ENCODE measurements around the gene GRID1.

Gene GRID1

DNA sequence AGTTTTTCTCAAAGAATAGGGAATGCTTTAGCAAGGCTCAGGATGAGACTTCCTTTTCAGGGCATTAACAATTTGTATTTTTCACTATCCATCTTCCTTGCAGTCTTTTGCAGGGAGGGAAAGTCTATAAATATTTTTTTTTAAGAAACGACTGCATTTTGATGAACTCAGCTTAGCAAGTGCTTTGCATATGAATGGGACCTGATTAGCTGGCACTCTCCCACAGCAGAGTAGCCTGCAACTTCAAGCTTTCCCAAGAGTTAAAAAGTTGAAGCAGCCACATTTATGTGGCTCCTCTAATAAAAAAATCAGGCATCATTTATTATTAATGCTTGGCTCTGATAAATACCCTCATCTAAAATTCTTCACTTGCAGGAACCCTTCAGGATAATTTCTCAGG lies 134.0 kb downstream of the GRID1 start:
- DNase-seq (ENCODE audit: low read depth in 2 of 3, low spot score in 2 of 3) = no peak

DNA sequence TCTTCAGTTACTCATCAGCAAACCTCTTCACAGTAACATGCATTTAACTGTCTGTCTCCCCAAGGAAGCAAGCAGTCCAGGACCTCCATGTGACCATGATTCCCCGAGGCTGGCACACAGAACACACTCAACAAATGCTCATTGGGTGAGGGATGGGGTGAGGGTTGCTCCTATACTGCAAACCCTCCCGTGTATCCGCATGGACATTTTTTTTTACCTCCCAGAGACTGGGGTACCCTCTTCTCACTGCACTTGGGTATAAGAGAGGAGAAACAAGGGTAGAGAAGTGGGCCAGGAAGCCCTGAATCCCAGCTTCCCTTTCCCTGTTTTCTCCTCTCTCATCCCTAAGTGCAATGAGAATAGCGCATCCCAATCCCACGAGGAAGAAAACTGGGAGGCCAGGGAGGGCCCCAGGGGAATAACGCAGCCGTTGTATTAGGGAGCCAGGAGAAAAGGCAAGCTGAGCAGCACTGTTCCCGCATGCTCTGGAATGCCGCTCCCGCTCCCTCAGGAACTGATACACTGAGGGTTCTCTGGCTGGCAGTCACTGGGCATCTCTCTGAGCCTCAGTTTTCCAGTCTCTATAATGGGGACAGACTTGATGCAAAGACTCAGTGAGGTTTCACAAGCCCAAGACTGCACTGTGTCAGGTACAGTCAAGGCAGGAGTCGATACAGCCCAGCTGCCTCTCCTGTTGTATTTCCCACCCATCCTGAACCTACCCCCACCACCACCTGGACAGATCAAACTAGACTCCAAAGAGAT lies 134.6 kb downstream of the GRID1 start:
- no peak for DNase-seq (ENCODE audit: low read depth in 2 of 3, low spot score in 2 of 3)

DNA sequence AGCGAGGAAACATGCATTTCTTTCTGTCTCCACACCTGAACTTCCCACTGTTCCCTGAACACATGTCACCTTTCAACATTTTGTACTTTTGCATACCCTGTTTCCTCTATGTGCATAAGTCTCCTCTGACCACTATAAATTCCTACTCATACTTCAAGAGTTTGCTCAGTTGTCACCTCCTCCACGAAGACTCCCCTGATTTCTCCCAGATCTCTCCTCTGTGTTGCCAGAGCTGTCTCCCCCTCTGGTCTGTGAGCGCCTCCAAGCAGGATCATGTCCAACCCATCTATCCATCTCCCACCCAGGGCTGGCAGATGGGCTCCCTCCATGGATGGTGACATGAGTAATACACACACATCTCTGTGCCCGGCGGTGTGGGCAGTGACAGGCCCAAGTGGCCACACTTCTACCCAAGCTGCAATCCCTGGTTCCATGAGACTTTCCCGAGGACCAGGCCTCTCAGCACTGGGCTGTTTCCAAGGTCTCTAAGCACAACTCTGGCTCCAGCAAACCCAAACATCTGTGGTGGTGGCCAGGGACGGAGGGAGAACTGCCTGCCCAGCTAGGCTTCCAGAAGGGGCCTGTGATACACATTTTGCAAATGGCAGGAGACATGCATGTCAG lies 135.9 kb downstream of the GRID1 start:
- no peak for DNase-seq (ENCODE audit: low read depth in 2 of 3, low spot score in 2 of 3)

DNA sequence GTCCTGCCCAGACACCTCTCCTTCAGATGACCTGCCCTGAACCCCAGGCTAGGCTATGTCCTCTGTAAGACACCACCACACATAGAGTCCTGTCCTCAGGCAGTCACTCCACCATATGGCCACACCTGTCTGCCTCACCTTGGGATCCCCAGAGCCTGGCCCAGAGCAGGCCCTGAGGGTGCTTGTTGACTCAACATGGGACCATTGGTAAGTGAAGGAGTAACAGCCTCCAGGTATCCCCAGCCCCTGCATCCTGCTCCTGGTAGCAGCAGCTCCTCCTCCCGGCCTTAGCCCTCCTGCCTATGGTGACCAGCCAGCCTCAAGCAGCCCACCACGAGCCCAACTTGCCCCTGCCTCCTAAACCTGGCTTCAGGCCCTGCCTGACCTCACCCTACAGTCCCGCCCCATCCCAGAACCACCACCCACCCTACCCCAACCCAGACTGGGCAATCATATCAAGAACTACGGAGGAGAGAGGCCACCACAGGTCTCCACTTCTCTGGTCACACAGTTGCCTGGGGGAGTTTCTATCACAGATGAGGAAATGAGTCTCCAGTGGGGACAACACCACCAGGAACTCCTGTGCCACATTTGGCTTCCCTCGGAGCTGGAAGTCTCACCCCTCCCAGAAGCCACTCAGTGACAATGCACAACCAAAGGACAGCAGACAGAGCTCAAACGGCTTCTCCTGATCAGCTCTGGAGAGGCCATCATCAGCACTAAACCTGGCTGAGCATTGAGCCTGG lies 136.6 kb downstream of the GRID1 start:
- DNase-seq (ENCODE audit: low read depth in 2 of 3, low spot score in 2 of 3) = no peak

DNA sequence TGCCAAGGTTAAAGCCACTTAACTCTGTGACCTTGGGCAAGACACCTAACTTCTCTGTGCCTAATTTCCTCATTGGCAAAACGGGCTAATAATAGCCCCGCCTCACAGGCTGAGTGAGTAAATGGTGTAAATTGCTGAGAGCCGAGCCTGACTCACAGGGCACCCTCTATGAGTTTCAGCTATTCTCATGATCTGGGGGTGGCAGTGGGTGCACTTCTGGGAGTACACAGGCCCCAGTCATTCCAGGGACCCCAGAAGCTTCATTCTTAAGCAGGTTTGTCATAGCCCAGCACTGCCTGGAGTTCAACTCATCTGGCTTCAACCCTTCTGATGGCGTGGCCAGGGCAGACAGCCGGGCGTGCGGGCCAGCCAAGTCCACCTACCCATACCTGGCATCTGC lies 137.2 kb downstream of the GRID1 start:
- no peak for DNase-seq (ENCODE audit: low read depth in 2 of 3, low spot score in 2 of 3)

DNA sequence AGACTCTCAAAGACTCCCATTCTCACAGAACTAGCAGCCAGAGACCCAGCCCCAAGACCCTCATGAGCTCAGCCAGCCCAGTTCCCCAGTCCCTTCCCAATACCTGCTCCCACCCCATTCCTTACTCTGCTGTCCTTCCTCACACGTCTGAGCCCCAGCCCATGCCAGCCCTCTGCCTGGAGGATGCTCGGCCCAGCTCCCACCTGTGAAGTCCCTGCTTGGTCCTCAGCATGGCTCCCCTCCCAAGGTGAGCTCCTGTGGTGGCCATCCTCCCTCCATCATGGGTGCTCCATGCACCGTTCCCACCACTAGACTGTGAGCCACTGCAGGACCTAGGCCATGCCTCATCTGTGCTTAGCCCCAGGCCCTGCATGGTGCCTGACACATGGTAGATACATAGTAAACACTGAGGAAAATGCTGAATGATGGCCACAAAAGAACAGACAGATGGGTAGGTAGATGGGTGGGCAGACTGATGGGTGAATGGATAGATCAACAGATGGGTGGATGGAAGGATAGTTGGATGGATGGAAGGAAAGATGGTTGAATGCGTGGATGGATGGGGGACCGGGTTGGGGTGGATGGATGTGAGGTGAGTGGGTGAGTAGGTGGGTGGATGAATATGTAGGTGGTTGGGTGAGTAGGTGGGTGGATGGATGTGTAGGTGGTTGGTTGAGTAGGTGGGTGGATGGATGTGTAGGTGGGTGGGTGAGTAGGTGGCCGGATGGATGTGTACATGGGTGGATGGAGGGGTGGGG lies 138.9 kb downstream of the GRID1 start:
- DNase-seq (ENCODE audit: low read depth in 2 of 3, low spot score in 2 of 3) = no peak

DNA sequence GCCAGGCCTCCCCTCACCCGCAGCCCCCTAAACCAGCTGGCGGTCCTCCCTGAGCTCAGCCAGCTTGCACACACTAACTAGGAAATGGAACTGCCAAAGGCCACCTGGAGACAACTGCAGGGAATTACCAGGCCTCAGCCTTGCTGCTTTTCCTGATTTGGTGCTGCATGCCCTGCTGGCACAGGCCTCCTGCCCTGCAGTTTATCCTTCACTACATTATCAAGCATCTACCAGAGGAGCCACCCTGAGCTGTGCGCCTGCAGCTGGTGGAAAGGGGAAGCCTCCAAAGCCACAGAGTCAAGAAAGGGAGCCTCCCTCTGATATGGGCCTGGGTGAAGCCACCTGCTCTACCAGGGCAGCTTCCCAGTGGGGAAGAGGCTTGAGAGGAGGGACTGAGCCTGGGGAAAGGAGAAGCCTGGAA lies 139.8 kb downstream of the GRID1 start:
- no peak for DNase-seq (ENCODE audit: low read depth in 2 of 3, low spot score in 2 of 3)

DNA sequence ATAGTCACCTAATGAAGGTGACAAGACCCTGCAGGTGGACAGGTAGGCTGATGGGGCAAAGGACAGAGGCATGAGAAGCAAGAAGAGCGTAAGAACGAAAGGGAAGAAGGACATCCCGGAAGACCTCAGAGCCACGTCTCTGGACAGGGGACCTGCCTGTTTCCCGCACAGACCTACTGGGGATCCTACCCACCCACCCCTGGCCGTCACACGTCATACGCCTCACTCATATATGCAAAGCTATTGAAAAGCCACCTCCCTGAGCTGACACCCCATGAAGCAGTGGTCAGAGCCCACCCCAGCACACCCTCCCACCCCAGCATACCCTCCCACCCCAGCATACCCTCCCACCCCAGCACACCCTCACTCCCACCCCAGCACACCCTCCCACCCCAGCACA lies 140.6 kb downstream of the GRID1 start:
- no peak for DNase-seq (ENCODE audit: low read depth in 2 of 3, low spot score in 2 of 3)

DNA sequence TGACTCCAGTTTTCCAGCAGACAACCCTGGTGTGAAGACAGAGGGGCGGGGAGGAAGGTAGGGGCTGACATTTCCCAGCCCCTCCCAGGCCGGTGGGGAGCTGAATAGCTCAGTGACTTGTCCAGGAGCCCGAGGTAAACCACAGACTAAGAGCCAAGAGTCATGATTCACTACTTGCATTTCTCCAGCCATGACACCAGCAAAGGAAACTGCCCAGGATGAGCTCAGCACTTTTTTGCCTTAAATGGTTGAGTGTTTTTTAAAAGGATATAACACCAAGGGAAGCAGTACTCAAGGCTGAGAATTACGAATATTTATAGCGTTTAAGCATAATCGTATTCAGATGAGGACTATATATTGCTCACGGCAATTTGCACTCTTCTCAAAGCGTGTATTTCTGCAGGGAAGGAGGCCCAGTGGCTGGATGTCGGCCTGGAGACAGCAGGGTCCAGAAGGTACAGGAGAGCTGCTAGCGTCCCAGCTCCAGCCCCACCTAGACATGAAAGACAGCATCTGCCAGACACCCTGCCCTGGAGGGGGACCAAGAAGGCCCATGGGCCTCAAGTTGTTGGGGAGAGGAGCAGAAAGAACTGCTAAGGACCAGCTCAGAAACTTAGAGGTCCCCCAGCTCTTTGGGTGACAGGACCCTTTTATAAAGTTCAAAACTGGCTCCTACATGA lies 141.4 kb downstream of the GRID1 start:
- DNase-seq (ENCODE audit: low read depth in 2 of 3, low spot score in 2 of 3) = no peak

DNA sequence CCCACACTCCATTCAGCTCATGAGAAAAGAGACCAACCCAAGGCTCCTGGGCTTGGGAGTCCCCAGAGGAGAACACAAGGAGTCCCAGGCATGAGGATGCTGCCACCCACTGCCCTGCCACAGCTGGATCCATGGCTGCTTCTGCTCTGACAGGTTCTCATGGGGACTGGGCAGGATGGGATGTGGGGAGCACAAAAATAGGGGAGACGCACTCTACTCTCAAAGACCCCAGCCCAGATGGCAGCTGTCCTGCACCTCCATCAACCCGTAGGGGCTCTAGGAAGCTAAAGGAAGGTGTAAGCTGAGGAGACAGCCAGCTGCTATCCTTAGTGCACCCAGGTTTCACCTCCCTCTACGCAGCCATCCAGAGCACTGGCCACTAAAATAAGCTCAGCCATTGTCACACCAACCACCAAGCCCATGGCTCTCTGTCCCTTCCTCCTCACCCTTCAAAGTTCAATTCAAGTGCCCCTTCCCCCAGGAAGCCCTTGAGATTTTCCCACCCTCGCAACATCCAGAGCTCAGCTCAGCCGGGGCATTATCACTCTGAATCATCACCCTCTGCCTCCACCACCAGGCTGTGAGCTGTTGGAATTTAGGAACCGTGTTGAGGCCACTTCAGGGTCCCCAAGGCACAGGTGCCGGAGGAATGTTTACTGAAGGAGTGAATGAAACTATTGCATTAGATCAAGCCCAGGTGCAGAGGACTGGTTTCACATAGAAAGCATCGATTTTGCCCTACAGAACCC lies 142.1 kb downstream of the GRID1 start:
- no peak for DNase-seq (ENCODE audit: low read depth in 2 of 3, low spot score in 2 of 3)

DNA sequence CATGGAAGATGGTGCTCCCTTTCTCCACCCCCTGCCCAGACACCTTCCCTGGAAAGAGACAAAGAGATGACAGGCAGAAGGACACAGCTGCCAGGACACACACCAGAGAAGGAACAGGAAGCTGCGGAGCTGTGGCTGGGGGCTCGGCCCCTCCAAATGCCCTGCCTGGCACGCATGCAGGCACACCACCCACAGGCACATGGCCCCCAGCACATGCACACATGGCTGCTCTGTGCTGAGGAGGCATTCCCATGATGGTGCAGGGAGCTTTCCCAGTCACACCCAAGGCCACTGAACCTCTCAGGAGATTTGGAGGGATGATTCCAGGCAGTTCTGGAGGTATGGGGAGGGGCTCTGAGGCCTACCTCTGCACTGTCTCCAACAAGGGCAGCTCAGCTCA lies 143.3 kb downstream of the GRID1 start:
- no peak for DNase-seq (ENCODE audit: low read depth in 2 of 3, low spot score in 2 of 3)

DNA sequence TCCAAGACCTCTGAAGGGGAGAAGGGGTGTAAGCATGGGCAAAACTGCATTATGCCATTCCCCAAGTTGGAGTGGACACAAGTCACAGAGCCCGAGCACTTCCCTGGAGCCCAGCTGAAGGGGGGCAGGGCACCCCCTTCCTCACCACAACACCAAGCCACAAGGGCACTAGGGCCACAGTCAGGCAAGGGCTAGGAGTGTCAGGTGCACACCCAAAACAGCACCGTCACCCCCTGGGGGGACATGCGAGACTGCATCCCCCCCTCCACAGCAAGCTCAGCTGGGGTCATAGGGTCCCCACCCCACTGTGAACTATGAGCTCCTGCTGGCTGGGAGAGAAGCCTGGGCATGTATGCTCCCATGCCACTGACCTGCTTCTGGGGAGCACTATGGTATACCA lies 143.9 kb downstream of the GRID1 start:
- DNase-seq (ENCODE audit: low read depth in 2 of 3, low spot score in 2 of 3) = no peak

DNA sequence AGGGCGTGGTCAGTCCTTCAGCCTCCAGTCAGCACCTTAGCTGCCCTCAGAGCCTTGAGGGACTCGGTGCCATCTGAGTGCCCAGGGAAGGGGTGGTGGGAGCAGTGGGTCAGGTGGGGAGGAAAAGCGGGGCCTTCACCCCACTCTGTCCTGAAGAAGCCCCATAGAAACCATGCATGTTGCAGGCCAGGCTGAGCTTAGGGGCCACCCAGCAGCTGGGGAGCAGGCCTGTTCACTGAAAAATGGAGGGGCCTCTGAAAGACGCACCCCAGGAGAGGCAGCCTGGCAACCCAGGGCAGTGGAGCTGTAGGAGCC lies 144.3 kb downstream of the GRID1 start:
- DNase-seq (ENCODE audit: low read depth in 2 of 3, low spot score in 2 of 3) = no peak

DNA sequence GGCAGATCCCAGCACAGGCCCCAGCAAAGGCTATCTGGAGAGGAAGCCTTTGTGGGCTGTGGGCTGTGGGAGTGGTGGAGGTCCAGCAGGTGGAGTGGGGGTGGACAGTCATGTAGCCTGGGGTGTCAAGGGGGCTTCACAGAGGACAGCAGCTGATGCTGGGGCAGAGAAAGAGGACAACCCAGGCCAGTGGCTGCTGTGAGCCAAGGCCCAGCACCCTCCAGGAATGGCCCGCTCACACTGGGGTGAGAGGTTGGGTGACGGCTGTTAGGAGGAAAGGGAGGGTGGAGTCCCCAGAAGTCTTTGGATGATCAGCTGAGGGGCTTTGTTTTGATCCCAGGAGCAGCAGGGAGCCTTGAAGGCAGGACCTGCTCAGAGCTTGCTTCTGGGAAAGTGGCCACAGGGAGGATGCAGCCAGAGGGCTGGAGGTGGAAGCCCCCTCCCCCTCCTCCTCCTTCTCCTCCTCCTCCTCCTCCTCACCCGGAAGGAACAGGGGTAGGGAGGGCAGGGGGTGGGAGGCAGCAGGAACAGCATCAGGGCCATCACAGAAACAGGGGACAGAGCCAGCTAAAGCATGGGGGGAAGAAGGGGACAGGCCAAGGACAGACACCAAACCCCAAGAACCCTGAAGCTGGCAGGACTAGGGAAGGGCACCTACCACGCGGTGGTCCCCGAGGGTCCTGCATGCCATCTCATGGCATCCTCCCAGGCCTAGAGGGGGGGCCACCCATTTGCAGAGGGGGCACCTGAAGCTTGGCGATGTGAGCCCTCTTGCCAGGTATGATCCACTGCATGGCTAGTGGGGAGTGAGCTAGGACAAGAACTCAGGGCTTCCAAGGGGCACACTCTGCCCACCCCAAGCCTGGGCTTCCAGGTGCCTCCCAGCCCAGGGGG lies 144.9 kb downstream of the GRID1 start:
- DNase-seq (ENCODE audit: low read depth in 2 of 3, low spot score in 2 of 3) = no peak

DNA sequence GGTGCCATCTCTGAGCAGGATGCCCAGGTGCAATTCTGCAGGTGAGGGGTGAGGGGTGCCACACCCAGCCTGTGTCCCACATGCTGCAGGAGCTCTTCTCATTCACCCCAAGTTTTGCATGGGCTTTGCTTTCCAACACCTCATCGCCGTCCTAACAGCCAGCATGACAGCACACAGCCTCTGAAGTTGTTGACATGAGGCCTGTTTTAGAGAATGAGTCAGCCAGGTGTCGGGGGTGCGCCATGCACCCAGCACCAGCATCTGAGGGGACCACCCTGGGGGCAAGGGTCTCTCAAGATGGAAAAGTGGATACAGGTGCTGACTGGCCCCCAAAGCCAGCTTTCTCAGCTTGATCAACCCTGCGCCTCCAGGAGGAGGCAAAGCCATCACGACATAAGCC lies 146.0 kb downstream of the GRID1 start:
- no peak for DNase-seq (ENCODE audit: low read depth in 2 of 3, low spot score in 2 of 3)

DNA sequence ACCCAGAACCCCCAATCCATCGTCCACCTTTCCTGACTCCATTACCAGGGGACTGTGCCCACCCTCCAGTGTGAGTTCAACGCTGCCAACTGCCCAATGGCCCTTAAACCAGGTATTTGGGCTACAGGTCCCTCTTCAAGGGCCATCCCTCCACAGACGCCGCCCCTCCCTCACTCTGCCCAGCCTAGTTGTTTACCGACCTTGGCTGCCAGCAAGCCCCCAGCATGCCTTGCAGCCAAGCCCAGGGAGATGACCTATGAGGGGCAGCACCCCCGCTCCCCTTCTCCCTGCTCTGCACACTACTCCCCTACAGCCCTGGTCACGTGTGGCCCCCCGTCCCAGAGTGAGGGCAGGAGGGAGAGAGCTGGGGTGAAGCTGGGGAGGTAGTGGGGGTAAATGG lies 147.3 kb downstream of the GRID1 start:
- DNase-seq (ENCODE audit: low read depth in 2 of 3, low spot score in 2 of 3) = no peak

DNA sequence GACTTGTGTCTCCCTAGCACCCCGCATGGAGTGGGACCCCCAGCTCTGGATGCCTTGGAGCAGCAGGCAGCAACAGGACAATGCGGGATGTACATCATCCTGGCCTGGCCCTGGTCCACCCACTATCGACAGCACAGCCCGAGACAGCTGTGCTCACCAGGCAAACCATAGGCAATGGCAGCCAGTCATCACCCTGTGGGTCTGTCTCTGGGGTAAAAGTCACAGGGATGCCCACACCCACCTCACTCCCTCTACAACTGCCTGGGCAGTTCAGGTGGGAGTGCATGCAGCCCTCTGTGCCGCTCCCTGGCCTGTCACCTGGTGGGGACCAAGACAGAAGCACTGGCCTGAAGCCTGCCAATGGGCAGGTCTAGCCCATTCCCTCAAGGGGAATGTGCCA lies 147.8 kb downstream of the GRID1 start:
- DNase-seq (ENCODE audit: low read depth in 2 of 3, low spot score in 2 of 3) = no peak

DNA sequence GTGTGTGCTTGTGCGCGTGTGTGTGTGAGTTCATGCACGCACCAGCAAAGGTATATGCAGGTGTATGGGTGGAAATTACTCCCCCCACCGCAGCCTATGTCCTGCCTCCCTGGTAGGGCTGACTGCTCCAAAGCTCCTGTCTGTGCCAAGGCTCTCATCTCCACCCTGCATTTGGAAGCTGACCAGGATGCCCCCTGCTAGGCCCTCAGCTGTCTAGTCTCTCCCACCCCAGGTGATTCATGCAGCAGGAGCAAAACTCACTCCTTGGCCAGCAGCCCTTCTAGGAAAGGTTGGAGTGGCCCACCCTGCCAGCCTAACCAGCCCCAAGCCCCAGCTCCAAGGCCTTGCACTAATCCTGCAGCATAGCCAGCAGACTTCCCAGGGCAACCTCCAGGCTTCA lies 148.4 kb downstream of the GRID1 start:
- DNase-seq (ENCODE audit: low read depth in 2 of 3, low spot score in 2 of 3) = no peak

DNA sequence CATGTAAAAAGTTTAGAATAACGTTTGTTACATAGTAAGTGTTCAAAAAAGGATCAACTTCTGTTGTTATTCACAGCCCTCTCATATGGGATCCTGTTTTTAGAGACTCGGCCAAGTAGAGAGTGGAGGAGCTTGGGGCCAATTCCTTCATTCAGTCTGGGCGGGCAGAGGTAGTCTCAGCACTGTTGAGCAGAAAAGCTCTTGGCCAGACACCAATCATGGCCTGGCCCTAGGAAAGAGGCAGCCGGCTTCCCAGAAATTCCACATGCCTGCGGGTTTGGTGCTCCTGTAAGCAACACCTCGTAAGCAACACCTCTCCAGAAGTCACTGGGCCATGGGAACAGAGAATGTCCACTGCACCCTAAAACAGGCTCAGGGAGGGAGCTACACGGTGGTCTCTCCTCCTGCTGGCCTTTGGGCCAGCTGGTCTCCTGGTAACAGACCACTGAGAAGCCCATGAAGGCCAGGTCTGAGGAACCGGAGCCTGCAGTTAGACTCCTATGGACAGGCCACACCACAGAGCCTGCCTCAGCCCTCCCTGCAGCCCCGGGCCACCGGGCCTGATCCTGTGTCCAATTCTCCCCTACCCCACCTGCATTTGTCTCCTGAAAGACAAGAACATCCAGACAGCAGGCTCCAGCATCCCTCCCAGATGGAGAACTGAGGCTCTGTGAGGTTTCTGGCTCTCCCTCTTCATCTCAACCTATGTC lies 149.1 kb downstream of the GRID1 start:
- no peak for DNase-seq (ENCODE audit: low read depth in 2 of 3, low spot score in 2 of 3)
